GM19351 (cell line): ENCODE measurements around the gene MBP.
"Not testable (repeated sequence)": the region's sequence is repeated elsewhere in the genome, so short reads cannot be mapped to it uniquely, and the experiment has no call there.

Experiments used
- ATAC-seq: cut with Tn5 transposase; IDR thresholded peaks from one replicate; pipeline ENCODE4 v1.9.1; 2021; ENCODE audit warnings: mild to moderate bottlenecking, moderate library complexity; ENCODE audit not compliant: unreplicated experiment

Gene MBP

GRCh38 chr18:77035380-77036187 is 97.0 kb downstream of the MBP start:
- no peak for ATAC-seq

GRCh38 chr18:77033575-77033974 is 99.0 kb downstream of the MBP start:
- no peak for ATAC-seq

- ATAC-seq, result no peak
Measured at GRCh38 chr18:77032181-77032701, 100.3 kb downstream of the MBP start.

GRCh38 chr18:77031662-77032061 is 100.9 kb downstream of the MBP start:
- no peak for ATAC-seq

GRCh38 chr18:77030201-77030600 is 102.4 kb downstream of the MBP start:
- no peak for ATAC-seq

- ATAC-seq, result no peak
Measured at GRCh38 chr18:77025831-77026363, 106.7 kb downstream of the MBP start.

- no peak for ATAC-seq
Measured at GRCh38 chr18:77025123-77025522, 107.5 kb downstream of the MBP start.

GRCh38 chr18:77024476-77024875 is 108.1 kb downstream of the MBP start:
- ATAC-seq, result no peak

GRCh38 chr18:77023102-77023782 is 109.3 kb downstream of the MBP start:
- ATAC-seq, result no peak

- ATAC-seq, result no peak
Measured at GRCh38 chr18:77022556-77022955, 110.0 kb downstream of the MBP start.

GRCh38 chr18:77022116-77022515 is 110.5 kb downstream of the MBP start:
- no peak for ATAC-seq

GRCh38 chr18:77021478-77021877 is 111.1 kb downstream of the MBP start:
- ATAC-seq, result not testable (repeated sequence)

GRCh38 chr18:77021075-77021474 is 111.5 kb downstream of the MBP start:
- ATAC-seq, result no peak

GRCh38 chr18:77020561-77020960 is 112.0 kb downstream of the MBP start:
- ATAC-seq, result no peak

GRCh38 chr18:77019641-77020040 is 112.9 kb downstream of the MBP start:
- ATAC-seq, result no peak

- not testable (repeated sequence) for ATAC-seq
Measured at GRCh38 chr18:77018650-77019049, 113.9 kb downstream of the MBP start.

GRCh38 chr18:77017355-77017754 is 115.2 kb downstream of the MBP start:
- no peak for ATAC-seq

GRCh38 chr18:77016936-77017335 is 115.6 kb downstream of the MBP start:
- ATAC-seq, result no peak

GRCh38 chr18:77015771-77016710 is 116.5 kb downstream of the MBP start:
- ATAC-seq, result no peak

- no peak for ATAC-seq
Measured at GRCh38 chr18:77015169-77015568, 117.4 kb downstream of the MBP start.

- no peak for ATAC-seq
Measured at GRCh38 chr18:77014538-77014937, 118.0 kb downstream of the MBP start.
